GM19238 (cell line): ENCODE data around the gene CCSER1.
"Not testable (repeated sequence)": the region's sequence is repeated elsewhere in the genome, so short reads cannot be mapped to it uniquely, and the experiment has no call there.

Experiments
- DNase-seq: peaks from one replicate; pipeline ENCODE4 v3.0.0; 2011; ENCODE audit warnings: low spot score; ENCODE audit not compliant: insufficient read length

CCSER1 gene

GRCh38 chr4:91470671-91471070, 1343.5 kb downstream of the CCSER1 start:
- DNase-seq = no peak

DNA sequence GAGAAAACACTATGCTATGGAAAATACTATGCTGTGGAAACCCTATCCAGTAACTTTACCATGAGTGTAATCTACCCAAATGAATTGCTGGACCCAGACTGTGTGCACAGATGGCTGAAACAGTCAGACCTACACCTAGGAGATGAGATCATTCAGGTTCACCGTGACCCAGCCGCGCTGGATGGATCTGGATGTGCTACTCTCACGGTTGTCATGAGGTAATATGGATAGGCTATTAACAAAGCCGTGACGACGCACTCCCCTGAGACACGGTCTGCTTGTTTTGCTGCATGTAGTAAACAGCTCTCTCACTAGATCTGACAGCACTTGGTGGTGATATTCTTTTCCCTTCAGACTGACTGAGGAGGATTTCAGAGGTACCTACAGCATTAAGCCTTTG, 1344.1 kb downstream of the CCSER1 start:
- DNase-seq = no peak

DNA sequence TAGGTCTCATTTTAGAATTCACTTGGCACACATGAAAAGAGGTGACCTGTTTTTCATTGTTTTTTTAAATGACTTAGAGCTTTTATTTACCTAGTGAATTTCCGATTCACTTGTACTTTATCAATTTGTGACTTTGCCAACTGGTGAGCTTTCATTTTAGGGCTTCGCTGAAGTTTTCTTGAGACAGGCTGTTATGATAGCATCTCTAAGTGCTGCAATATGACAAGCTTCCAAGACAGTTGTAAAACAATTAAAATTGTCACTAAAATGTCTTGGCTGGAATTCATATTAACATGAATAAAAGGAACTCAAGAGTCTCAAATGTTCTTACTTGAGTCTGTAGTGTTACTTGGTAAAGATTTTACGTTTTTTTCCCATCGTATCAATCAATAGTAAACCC, 1344.9 kb downstream of the CCSER1 start:
- no peak for DNase-seq

DNA sequence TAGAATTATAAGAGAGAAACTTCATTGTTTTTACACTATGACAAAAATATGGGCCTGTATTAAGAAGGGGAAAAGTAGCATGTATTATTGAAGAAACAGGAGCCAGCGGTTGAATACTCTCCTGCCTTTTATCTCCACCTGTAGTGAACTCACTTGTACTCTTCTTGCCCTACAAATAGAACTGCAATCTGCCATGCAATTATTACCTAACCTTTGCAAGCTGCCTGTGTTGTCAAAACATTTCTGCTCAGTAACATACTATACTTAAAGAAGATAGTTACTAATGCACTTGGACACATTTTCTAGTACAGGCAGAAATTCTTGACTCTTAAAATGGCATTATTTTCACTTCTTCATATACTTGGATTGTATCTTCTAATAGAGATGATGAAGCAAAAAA, 1358.2 kb downstream of the CCSER1 start:
- no peak for DNase-seq

DNA sequence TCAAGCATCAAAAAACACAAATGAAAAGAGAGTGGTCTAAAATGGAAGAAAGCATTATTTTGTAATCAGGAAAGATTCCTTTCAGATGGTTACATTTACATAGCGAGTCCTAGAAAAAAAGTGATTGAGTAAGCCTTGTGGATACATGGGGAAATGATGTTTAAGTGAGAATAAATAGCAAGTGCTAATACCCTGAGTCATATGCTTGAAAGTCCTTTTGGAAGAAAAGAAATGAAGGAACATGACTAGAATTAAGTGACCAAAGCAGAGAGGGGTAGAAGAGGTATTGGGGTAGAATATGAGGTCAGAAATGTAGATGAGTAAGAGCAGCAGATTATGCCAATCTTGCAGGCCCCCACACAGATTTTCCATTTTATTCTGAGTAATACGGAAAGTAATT, 1361.8 kb downstream of the CCSER1 start:
- DNase-seq = no peak

DNA sequence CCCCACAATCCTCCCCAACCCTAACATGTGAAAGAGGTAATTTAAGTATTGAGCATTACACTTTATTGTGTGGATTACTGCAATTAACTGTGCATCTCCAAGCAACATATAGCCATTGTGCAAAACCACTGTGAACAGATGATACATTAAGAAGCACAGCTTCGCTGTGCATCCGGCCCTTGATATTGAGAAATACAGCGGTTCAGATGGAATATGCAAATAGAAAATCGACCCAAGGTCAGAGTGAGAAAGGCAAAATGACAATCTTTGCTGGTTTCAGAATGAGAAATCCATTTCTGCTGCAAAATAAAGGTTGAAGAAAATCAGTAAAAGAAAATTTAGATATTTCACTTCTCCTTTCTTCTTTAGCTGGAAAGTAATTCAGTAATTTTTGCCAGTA, 1370.7 kb downstream of the CCSER1 start:
- DNase-seq = no peak

- DNase-seq = no peak
Observed at GRCh38 chr4:91502365-91502764, 1375.2 kb downstream of the CCSER1 start.

GRCh38 chr4:91513326-91513725, 1386.1 kb downstream of the CCSER1 start:
- no peak for DNase-seq

GRCh38 chr4:91519155-91519554, 1392.0 kb downstream of the CCSER1 start:
- no peak for DNase-seq

DNA sequence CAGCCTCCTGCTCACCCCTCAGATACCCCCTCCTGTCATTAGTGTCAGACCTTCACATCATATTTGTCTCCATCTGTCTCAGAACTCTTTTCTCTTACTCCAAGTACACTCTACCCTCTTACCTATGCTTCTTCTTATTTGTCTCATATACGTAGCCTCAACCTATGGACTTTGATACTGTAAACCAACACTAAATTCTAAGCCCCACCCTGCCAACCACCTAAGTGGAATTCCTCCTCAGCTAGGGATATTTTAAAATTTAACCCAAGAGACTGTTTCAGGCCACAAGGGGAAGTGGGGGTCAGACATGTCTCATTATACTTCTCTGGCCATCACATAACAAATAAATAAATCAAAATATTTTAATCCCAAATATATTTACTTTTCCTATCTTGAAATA, 1398.4 kb downstream of the CCSER1 start:
- no peak for DNase-seq

DNA sequence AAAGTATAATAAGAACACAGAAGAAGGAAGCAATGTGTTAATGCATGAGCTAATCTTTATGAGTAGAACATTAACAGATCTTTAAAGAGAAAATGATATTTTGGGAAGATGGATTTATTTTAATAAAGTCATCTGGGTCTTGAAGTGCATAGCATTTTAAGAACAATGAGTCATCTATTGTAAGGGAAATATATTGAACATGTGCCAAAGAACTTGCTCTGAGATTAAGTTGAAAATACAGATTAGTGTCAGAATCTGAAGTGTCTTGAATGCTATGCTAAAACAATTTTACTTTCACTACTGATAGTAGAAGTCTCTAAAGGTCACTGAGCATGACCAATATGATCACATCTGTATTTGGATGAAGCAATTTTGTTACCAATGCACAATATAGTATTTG, 1399.9 kb downstream of the CCSER1 start:
- DNase-seq = no peak

GRCh38 chr4:91567594-91567993, 1440.4 kb downstream of the CCSER1 start:
- DNase-seq = no peak

DNA sequence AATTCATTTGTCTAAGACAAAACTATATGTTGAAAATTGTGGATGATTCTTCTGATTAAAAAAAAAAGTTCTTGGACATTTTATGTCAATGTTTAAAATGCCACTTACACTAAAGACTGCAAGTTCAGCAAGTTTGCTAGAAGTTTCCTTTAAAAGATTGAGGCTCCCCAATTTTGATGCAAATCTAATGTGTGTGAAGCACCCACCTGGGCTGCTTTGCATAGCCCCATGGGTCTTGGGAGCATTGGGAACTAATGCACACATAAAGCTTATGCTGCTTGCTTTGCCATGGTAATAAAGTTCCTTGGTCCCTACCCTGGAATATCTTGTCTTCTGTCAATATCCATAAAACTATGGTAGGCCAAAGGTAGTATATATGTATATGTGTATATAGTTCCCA, 1450.7 kb downstream of the CCSER1 start:
- no peak for DNase-seq

- no peak for DNase-seq
Observed at GRCh38 chr4:91590260-91590659, 1463.1 kb downstream of the CCSER1 start.

DNA sequence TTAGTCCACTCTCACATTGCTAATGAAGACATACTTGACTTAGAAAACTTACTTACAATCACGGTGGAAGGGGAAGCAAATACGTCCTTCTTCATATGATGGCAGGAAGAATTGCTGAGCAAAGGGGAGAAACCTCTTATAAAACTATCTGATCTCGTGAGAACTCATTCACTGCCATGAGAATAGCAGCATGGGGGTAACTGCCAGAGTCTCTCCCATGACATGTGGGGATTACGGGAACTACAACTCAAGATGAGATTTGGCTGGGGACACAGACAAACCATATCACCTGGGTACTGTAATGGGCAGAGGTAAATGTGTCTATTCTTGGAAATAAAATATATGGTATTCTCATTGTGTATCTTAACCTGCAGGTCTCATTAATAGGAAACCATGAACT, 1464.9 kb downstream of the CCSER1 start:
- DNase-seq = no peak

- no peak for DNase-seq
Observed at GRCh38 chr4:91596718-91597117, 1469.5 kb downstream of the CCSER1 start.

DNA sequence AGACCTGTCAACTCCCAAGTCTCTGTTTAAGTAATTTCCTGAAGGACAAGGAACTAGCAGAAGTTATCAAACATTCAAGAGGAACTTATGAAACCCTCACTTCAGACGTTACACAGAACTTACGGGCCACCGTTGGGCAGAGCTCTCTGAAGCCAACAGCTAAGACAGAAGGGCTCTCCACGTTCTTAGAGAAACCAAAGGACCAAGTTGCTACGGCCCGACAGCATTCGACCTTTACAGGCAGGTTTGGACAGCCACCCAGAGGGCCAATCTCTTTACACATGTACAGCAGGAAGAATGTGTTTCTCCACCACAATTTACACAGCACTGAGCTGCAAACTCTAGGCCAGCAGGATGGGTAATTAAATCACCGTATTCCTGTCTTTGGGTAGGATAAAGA, 1471.5 kb downstream of the CCSER1 start:
- DNase-seq = no peak

DNA sequence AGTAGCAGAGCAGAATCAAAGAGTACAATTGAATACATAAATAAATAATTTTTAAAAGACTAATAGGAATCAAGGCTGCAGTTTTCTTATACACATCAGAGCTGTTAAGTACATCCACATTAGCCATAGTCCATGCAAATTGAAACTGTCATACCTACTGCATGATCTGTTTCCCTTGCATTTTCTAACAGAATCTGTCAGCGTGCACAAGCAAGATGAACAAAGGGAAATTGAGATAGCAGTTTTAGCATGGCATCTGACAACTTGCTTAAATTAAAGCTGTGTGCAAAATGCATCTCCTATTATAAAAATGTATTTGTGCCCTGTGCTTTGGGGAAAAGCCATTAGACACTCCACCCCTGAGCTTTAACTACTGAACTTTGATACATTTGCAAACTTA, 1473.1 kb downstream of the CCSER1 start:
- no peak for DNase-seq

- no peak for DNase-seq
Observed at GRCh38 chr4:91601401-91601800, 1474.2 kb downstream of the CCSER1 start.

DNA sequence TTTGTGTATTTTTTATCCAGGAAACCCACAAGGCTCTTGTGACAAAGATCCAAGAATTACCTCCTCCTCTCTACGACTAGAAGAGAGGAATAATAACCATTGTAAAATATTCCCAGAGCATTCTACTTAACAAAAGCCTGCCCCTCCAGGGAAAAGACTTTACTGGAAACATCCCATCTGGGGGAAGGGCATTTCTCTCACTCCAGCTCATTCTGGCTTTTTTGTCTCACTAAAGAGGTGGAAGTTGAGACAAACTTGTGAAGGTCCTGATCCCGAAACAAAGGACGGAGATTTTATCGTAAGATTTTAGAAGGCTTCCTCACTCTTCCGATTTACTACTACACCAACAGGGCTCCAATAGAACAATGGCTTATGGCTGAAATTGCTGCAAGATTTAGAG, 1484.6 kb downstream of the CCSER1 start:
- DNase-seq = no peak

DNA sequence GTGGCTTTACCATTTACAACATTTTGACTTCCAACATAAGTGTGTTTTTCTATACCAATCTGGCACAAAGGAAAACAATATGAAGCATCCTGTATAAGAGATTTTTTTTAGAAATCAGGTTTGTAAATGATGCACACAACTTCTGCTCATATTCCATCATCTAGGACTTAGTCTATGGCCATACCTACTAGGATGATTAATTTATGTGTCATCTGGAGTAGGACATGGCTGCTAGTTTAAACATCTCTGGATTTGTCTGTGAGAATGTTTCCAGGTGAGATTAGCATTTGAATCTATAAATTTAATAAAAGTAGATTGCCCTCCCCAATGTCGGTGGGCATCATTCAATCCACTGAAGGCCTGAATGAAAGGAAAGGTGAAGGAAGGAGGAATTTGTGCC, 1493.8 kb downstream of the CCSER1 start:
- DNase-seq = no peak

- no peak for DNase-seq
Observed at GRCh38 chr4:91621446-91621845, 1494.3 kb downstream of the CCSER1 start.

GRCh38 chr4:91622925-91623602, 1495.9 kb downstream of the CCSER1 start:
- DNase-seq = no peak

- not testable (repeated sequence) for DNase-seq
Observed at GRCh38 chr4:91623603-91623967, 1496.4 kb downstream of the CCSER1 start.
